IMR-90 (cell line): ENCODE measurements around the gene EXOC6B. TPM values are rescaled to one million over a fixed set of nuclear protein-coding genes. Genes with fewer than 3 reads are reported as not detected.

Experiments used
- ATAC-seq: fragments of 200-7000 bp; cut with Tn5 transposase; 2 replicates; pipeline ENCODE4 v1.9.1; 2020; ENCODE audit warnings: low read depth, mild to moderate bottlenecking, moderate library complexity
- BruUV-seq: library from RNA; stranded (reverse); fragments of 400-500 nt; replicated peaks from 2 replicates; lab custom pipeline; 2021; lab: Mats Ljungman, UMichigan
- CTCF ChIA-PET: fragments of 300-600 bp; formaldehyde crosslinking; extraction: SDS; loops from one replicate; lab custom pipeline; 2021; ENCODE audit warnings: antibody characterized with exemption; lab: Yijun Ruan, JAX
- POLR2A ChIA-PET: fragments of 300-600 bp; sonication (Branson Sonifier 250); formaldehyde crosslinking; loops from one replicate; lab custom pipeline; 2022; ENCODE audit warnings: antibody characterized with exemption; ENCODE audit not compliant: unreplicated experiment; lab: Charles Lee
- DNase-seq: peaks from one replicate; pipeline ENCODE4 v3.0.0; 2013
- H2AFZ ChIP-seq: replicated peaks from 2 replicates; pipeline ENCODE3; 2013; ENCODE audit warnings: low read length, mild to moderate bottlenecking; ENCODE audit not compliant: poor library complexity
- H2AK5ac ChIP-seq: 2 replicates; pipeline ENCODE4 v1.6.1; 2013; ENCODE audit warnings: low read depth, low read length, inconsistent platforms
- H2AK9ac ChIP-seq: replicated peaks from 2 replicates; pipeline ENCODE3; 2013; ENCODE audit warnings: mild to moderate bottlenecking, low read depth, low read length, moderate library complexity; ENCODE audit not compliant: poor library complexity
- H2BK120ac ChIP-seq: 2 replicates; pipeline ENCODE4 v1.6.1; 2013; ENCODE audit warnings: low read depth, low read length, inconsistent platforms
- H2BK15ac ChIP-seq: 3 replicates; pipeline ENCODE4 v1.6.1; 2013; ENCODE audit warnings: low read depth, low read length, inconsistent platforms
- H2BK20ac ChIP-seq: 2 replicates; pipeline ENCODE4 v1.6.1; 2013; ENCODE audit warnings: low read depth, mild to moderate bottlenecking, inconsistent platforms, low read length, moderate library complexity
- H2BK5ac ChIP-seq: 2 replicates; pipeline ENCODE4 v1.6.1; 2013; ENCODE audit warnings: mild to moderate bottlenecking, low read depth, low read length, inconsistent platforms; ENCODE audit not compliant: poor library complexity, severe bottlenecking
- H3K14ac ChIP-seq: replicated peaks from 2 replicates; pipeline ENCODE4 v1.6.1; 2013; ENCODE audit warnings: low read depth, low read length, inconsistent platforms
- H3K18ac ChIP-seq: 2 replicates; pipeline ENCODE4 v1.6.1; 2013; ENCODE audit warnings: low read depth, low read length, control low read depth
- H3K23ac ChIP-seq: 2 replicates; pipeline ENCODE4 v1.6.1; 2013; ENCODE audit warnings: low read depth, low read length, inconsistent platforms
- H3K27ac ChIP-seq: 2 replicates; pipeline ENCODE4 v1.5.1; 2013; ENCODE audit warnings: mild to moderate bottlenecking, control low read depth, low read length; ENCODE audit not compliant: insufficient read depth
- H3K27me3 ChIP-seq: 2 replicates; pipeline ENCODE4 v1.6.1; 2013; ENCODE audit warnings: low read length; ENCODE audit not compliant: control insufficient read depth, insufficient read depth
- H3K36me3 ChIP-seq: 2 replicates; pipeline ENCODE4 v1.6.1; 2013; ENCODE audit warnings: low read length, mixed read lengths; ENCODE audit not compliant: control insufficient read depth, insufficient read depth
- H3K4ac ChIP-seq: 2 replicates; pipeline ENCODE4 v1.6.1; 2013; ENCODE audit warnings: low read depth, low read length, inconsistent platforms
- H3K4me1 ChIP-seq: 2 replicates; pipeline ENCODE4 v1.6.1; 2013; ENCODE audit warnings: low read length, mixed read lengths; ENCODE audit not compliant: control insufficient read depth, insufficient read depth
- H3K4me2 ChIP-seq: 2 replicates; pipeline ENCODE4 v1.6.1; 2013; ENCODE audit warnings: low read depth, mild to moderate bottlenecking, control low read depth, low read length, moderate library complexity
- H3K4me3 ChIP-seq: 2 replicates; pipeline ENCODE4 v1.5.1; 2013; ENCODE audit warnings: low read depth, mild to moderate bottlenecking, control low read depth, low read length, moderate library complexity; ENCODE audit not compliant: insufficient read depth
- H3K56ac ChIP-seq: 2 replicates; pipeline ENCODE4 v1.6.1; 2013; ENCODE audit warnings: low read length, inconsistent platforms; ENCODE audit not compliant: insufficient read depth; ENCODE audit errors: extremely low read depth
- H3K79me1 ChIP-seq, 2 experiments: 2 replicates each; pipeline ENCODE4 v1.6.1; 2013; ENCODE audit warnings: low read length in 2 of 2, inconsistent platforms in 1 of 2, low read depth in 1 of 2
- H3K9ac ChIP-seq: 2 replicates; pipeline ENCODE4 v1.6.1; 2013; ENCODE audit warnings: low read depth, low read length, control low read depth
- H3K9me1 ChIP-seq: 2 replicates; pipeline ENCODE4 v1.6.1; 2013; ENCODE audit warnings: low read length, inconsistent platforms; ENCODE audit not compliant: insufficient read depth
- H3K9me3 ChIP-seq: 2 replicates; pipeline ENCODE4 v1.6.1; 2013; ENCODE audit warnings: low read length; ENCODE audit not compliant: control insufficient read depth, insufficient read depth
- H4K20me1 ChIP-seq: 2 replicates; pipeline ENCODE4 v1.6.1; 2013; ENCODE audit warnings: low read length, inconsistent platforms; ENCODE audit not compliant: insufficient read depth
- H4K5ac ChIP-seq: 2 replicates; pipeline ENCODE4 v1.6.1; 2013; ENCODE audit warnings: mild to moderate bottlenecking, low read depth, low read length, control low read depth
- H4K8ac ChIP-seq, 2 experiments: 2 replicates each; pipeline ENCODE4 v1.6.1; 2013; ENCODE audit warnings: low read depth in 2 of 2, low read length in 2 of 2, control low read depth in 1 of 2, inconsistent platforms in 1 of 2
- H4K91ac ChIP-seq: 2 replicates; pipeline ENCODE4 v1.6.1; 2013; ENCODE audit warnings: low read depth, low read length, inconsistent platforms; ENCODE audit not compliant: insufficient read depth
- CEBPB ChIP-seq: IDR thresholded peaks from 2 replicates; pipeline ENCODE4 v1.6.1; 2012; ENCODE audit warnings: low read depth, low read length, improper control_type of control experiment
- CHD1 ChIP-seq: IDR thresholded peaks from 2 replicates; pipeline ENCODE4 v1.6.1; 2012; ENCODE audit warnings: low read depth, low read length, improper control_type of control experiment
- MXI1 ChIP-seq: IDR thresholded peaks from 2 replicates; pipeline ENCODE4 v1.6.1; 2012; ENCODE audit warnings: low read depth, mild to moderate bottlenecking, low read length, moderate library complexity, borderline replicate concordance
- NFE2L2 ChIP-seq: fragments of 150-350 bp; IDR thresholded peaks from 2 replicates; pipeline ENCODE4 v1.6.1; 2016; ENCODE audit warnings: low read depth, mild to moderate bottlenecking, low read length
- WGBS, 2 experiments: methylation state at CpG; one replicate each; pipeline versions ENCODE4 v1.1.5 to v1.1.7; 2013; ENCODE audit warnings: missing lambda C conversion rate in 2 of 2; ENCODE audit not compliant: insufficient read length in 1 of 2; ENCODE audit errors: extremely low coverage in 2 of 2; 5-methylcytosine and 5-hydroxymethylcytosine counted together
- dilution Hi-C: fragments of 300-500 bp; cut with HindIII; formaldehyde crosslinking; loops from one replicate; pipeline ENCODE4 v1.14.3; 2018; ENCODE audit warnings: low sequenced_read_pairs; ENCODE audit not compliant: unreplicated experiment
- in situ Hi-C: fragments of 300-500 bp; cut with MboI; formaldehyde crosslinking; loops from 3 replicates; pipeline ENCODE4 v1.14.3; 2019; ENCODE audit warnings: low sequenced_read_pairs, inconsistent platforms, mixed read lengths
- intact Hi-C: fragments of 100-400 bp; cut with micrococcal nuclease; formaldehyde crosslinking; loops from 2 replicates; pipeline ENCODE4 v1.10.0; 2022
- polyA plus RNA-seq, 3 experiments: library from polyadenylated mRNA; depleted of rRNA; stranded (reverse); fragments of >200 nt; gene quantifications; 2 replicates each; pipeline ENCODE4 v1.2.3, GENCODE V29; 2012; ENCODE audit warnings: low replicate concordance in 1 of 3
- total RNA-seq: library from RNA; depleted of rRNA; stranded (reverse); fragments of >200 nt; gene quantifications from 2 replicates; pipeline ENCODE4 v1.2.3, GENCODE V29; 2012

EXOC6B gene
- total and polyA plus RNA-seq, 2 of the 4 experiments (the other 2 are of a cell fraction), result 10.2 to 29.4 TPM

GRCh38 chr2:72827966-72828646 lies 2.3 kb upstream of the EXOC6B start (continued):
- TF ChIP-seq NFE2L2, result no peak
- TF ChIP-seq MXI1, result no peak

- H3K56ac ChIP-seq, result peak overlapping the region; percentile 75; the same call in 1 of the 2 replicates
- H3K14ac ChIP-seq, result peak overlapping the region; percentile 64
- in situ Hi-C loops (no loop called here), intact Hi-C loops (no loop called here), dilution Hi-C loops (no loop called here)
- H3K27ac ChIP-seq, result peak overlapping the region; percentile 84; the same call in 1 of the 2 replicates
- peak overlapping the region; percentile 81; the same call in 1 of the 2 replicates for H3K18ac ChIP-seq
- 0 out of 2 replicates have a peak overlapping the region, but pooled peaks have one; percentile 84 for H3K23ac ChIP-seq
- H2BK120ac ChIP-seq, result peak overlapping the region; percentile 98
- H2AK5ac ChIP-seq, result no peak overlapping the region
- ATAC-seq, result no peak; the same call in 1 of the 2 replicates
- no TSS peak for BruUV-seq
- no peak overlapping the region for H2AFZ ChIP-seq
- DNase-seq, result no peak
- POLR2A ChIA-PET, result no interaction called here
- peak overlapping the region; percentile 10; the same call in 1 of the 2 replicates for H4K5ac ChIP-seq
- H3K79me1 ChIP-seq, result peaks cover 13 to 35% of the 10 kb centered on the region in 2 experiments
- H2AK9ac ChIP-seq, result no peak overlapping the region
- peak overlapping the region; percentile 94 for H2BK20ac ChIP-seq
- peak overlapping the region; percentile 84 for H2BK5ac ChIP-seq
- H3K9me3 ChIP-seq, result no peaks in the 10 kb centered on the region
- peak overlapping the region; percentile 76; the same call in 1 of the 2 replicates for H4K91ac ChIP-seq
- TF ChIP-seq CHD1 (no peak), CEBPB (peak; percentile 76)
- H3K36me3 ChIP-seq, result no peaks in the 10 kb centered on the region
- no peak overlapping the region for H3K4me3 ChIP-seq
- peaks cover 12% of the 10 kb centered on the region for H3K4me1 ChIP-seq
- H3K9me1 ChIP-seq, result peaks cover 24% of the 10 kb centered on the region
- no peak overlapping the region for H3K4me2 ChIP-seq
- H2BK15ac ChIP-seq, result peak overlapping the region; percentile 73; the same call in 1 of the 3 replicates
- CTCF ChIA-PET, result interaction anchor here (0.6 kb wide), 1 partner anchor 1286 kb away, joined by 3 read pairs; no protein-coding TSS in a partner anchor
- H3K27me3 ChIP-seq, result no peaks in the 10 kb centered on the region
- no CpG with 5 or more reads among the region's 1 CpG for WGBS, 2 experiments
- H3K4ac ChIP-seq, result peak overlapping the region; percentile 85; the same call in 1 of the 2 replicates
- peak overlapping the region; percentile 15; the same call in 1 of the 2 replicates for H3K9ac ChIP-seq
- H4K20me1 ChIP-seq, result peaks cover 12% of the 10 kb centered on the region
- H4K8ac ChIP-seq, result peak overlapping the region; percentile 19 to 76; a peak in 2 of 4 replicates
Measured at GRCh38 chr2:72827487-72827886, 1.7 kb upstream of the EXOC6B start.
